ENCODE data around the gene PRSS37. TPM values are rescaled to one million over a fixed set of nuclear protein-coding genes. Genes with fewer than 3 reads are reported as not detected.

The PRSS37 gene
- total and polyA plus RNA-seq, 12 donors, result not detected

DNA sequence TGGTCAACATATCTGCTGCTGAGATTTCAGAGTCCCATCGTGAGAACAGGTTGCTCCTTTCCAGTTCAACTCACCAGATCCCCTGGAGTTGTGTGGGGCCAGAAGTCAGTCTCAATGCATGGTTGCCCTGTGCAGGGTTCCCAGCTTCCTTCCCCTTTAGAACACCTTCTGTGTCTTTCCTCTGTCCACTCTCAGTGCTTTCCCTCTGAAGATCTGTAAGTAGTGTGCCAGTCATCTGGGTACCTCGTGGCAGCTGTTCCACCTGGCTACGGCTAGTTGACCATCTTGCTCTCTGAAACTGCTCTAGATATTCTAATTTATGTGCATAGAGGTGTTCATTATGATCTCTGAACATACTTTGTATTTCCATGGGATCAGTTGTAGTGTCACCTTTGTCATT, 36.1 kb upstream of the PRSS37 start:
- H3K9me3 ChIP-seq, result peaks cover 0 to 17% (median 0%) of the 10 kb centered on the region in 11 donors

DNA sequence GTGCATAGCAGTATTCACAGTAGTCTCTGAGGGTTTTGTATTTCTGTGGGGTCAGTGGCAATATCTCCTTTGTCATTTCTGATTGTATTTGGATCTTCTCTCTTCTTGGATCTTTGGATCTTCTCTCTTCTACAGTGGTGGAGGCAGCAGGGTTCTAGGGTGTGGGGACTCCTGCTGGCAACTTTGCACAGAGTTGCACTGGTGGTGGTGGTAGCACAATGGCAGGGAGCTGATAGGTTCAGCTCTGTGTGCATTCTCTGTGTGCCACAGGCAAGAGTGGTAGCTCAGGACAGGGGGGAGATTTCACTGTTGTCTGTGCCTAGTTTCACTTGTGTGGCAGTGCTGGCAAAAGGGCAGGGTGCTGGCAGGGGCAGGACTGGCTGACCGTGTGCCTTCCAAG, 35.1 kb upstream of the PRSS37 start:
- Histone ChIP-seq H3K27me3 (no peaks in the 10 kb centered on the region), H3K36me3 (no peaks in the 10 kb centered on the region), H3K4me3 (no peak overlapping the region), H3K4me1 (no peaks in the 10 kb centered on the region), H3K9me3 (peaks cover 0 to 27% (median 0%) of the 10 kb centered on the region in 11 donors), H3K27ac (no peak overlapping the region)
- 72 to 89% methylated on average over 1 of the region's 1 CpG for WGBS, 2 donors
- DNase-seq, result no peak
- ATAC-seq, result no peak
- TF ChIP-seq, protein P1, sequence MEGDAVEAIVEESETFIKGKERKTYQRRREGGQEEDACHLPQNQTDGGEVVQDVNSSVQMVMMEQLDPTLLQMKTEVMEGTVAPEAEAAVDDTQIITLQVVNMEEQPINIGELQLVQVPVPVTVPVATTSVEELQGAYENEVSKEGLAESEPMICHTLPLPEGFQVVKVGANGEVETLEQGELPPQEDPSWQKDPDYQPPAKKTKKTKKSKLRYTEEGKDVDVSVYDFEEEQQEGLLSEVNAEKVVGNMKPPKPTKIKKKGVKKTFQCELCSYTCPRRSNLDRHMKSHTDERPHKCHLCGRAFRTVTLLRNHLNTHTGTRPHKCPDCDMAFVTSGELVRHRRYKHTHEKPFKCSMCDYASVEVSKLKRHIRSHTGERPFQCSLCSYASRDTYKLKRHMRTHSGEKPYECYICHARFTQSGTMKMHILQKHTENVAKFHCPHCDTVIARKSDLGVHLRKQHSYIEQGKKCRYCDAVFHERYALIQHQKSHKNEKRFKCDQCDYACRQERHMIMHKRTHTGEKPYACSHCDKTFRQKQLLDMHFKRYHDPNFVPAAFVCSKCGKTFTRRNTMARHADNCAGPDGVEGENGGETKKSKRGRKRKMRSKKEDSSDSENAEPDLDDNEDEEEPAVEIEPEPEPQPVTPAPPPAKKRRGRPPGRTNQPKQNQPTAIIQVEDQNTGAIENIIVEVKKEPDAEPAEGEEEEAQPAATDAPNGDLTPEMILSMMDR (IDR thresholded peaks at IDR 0.05), result no peak
- intact Hi-C loops (cut with DNase I), result no loop called here

More for the DNA sequence above, 36.1 kb upstream of the PRSS37 start:
- H3K4me3 ChIP-seq, result no peak overlapping the region
- ATAC-seq (no peak), DNase-seq (no peak)
- intact Hi-C loops (cut with DNase I), result no loop called here
- TF ChIP-seq, protein P1 (IDR thresholded peaks at IDR 0.05), result no peak
- 84 to 88% methylated on average over 3 of the region's 3 CpGs for WGBS, 2 donors
- H3K36me3 ChIP-seq, result no peaks in the 10 kb centered on the region
- no peak overlapping the region for H3K27ac ChIP-seq
- H3K4me1 ChIP-seq, result no peaks in the 10 kb centered on the region
- H3K27me3 ChIP-seq, result no peaks in the 10 kb centered on the region

DNA sequence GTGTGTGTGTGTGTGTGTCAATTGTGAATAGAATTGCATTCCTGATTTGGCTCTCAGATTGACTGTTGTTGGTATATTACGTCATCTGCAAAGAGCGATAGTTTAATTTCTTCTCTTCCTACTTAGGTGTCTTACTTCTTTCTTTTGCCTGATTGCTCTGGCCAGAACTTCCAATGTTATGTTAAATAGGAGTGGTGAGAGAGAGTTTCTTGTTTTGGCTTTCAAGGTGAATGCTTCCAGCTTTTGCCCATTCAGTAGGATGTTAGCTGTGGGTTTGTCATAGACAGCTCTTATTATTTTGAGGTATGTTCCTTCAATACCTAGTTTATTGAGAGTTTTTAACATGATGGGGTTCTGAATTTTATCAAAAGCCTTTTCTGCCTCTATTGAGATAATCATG, 34.2 kb upstream of the PRSS37 start:
- intact Hi-C loops (cut with DNase I), result no loop called here
- H3K4me1 ChIP-seq, result no peaks in the 10 kb centered on the region
- no peak overlapping the region for H3K27ac ChIP-seq
- TF ChIP-seq, protein P1 (IDR thresholded peaks at IDR 0.05), result no peak
- no peak for DNase-seq
- peaks cover 0 to 35% (median 1%) of the 10 kb centered on the region in 11 donors for H3K9me3 ChIP-seq
- H3K4me3 ChIP-seq, result no peak overlapping the region
- WGBS, 2 donors, result 86 to 87% methylated on average over 2 of the region's 2 CpGs
- no peaks in the 10 kb centered on the region for H3K27me3 ChIP-seq
- no peaks in the 10 kb centered on the region for H3K36me3 ChIP-seq
- ATAC-seq, result no peak

DNA sequence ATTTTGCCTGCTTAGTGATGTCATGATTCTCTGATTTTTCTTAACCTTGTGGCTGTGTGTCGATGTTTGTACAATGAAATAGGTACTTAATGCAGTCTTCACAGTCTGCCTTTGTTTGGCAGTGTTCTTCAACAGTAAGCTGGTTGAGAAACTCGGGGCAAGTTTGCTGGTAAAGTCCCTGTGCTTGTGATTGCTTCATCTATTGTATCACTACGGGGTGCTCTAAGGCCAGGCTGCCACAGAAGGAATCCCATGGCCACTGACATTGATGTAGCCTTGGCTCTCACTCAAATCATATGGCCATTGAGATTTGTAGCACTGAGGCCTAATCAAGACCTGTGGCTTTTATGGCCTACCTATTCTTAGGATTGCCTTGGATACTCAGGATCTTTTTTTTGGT, 33.5 kb upstream of the PRSS37 start:
- no peaks in the 10 kb centered on the region for H3K36me3 ChIP-seq
- TF ChIP-seq, protein P1 (IDR thresholded peaks at IDR 0.05), result no peak
- H3K4me1 ChIP-seq, result no peaks in the 10 kb centered on the region
- H3K9me3 ChIP-seq, result peaks cover 0 to 42% (median 7%) of the 10 kb centered on the region in 11 donors
- WGBS, 2 donors, result 56 to 70% methylated on average over 3 of the region's 3 CpGs
- no peak for ATAC-seq
- intact Hi-C loops (cut with DNase I), result no loop called here
- DNase-seq, result no peak
- no peaks in the 10 kb centered on the region for H3K27me3 ChIP-seq
- no peak overlapping the region for H3K27ac ChIP-seq
- H3K4me3 ChIP-seq, result no peak overlapping the region

Data from heart right ventricle (tissue), 16 donors.